ENCODE measurements around the gene ITGB2. TPM values are rescaled to one million over a fixed set of nuclear protein-coding genes. Genes with fewer than 3 reads are reported as not detected.

ITGB2 gene
- total RNA-seq, 1 donor from 2014 or later, result 35.7 TPM

GRCh38 chr21:44955141-44955797 lies 34.6 kb upstream of the ITGB2 start:
- DNase-seq (ENCODE audit: low spot score), result no peak

DNA sequence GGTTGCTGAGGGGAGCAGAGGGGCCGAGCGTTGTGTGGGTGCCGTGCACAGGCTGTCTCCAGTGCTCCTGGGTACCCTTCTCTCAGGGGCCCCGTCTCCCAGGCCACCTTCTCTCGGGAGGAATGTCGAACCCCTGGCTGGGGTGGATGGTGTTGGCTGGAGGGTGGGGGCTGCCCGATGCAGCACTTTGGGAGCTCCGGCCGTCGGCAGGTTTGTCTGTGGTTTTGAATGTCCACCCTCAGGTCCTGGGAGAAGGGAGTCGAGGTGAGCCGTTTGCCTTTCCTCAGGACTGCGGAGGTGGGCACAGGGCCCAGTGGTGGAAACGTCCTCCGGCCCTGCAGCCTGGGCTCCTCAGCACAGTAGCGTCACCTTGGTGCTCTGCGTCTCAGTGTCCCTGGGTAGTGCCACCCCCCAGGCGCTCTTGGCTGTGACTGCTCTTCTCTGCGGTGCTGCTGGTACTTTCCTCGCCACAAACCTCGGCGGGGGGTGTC lies 33.6 kb upstream of the ITGB2 start:
- no peak for DNase-seq (ENCODE audit: low spot score)

- no peak for DNase-seq (ENCODE audit: low spot score)
Measured at GRCh38 chr21:44953628-44954021, 32.9 kb upstream of the ITGB2 start.

DNA sequence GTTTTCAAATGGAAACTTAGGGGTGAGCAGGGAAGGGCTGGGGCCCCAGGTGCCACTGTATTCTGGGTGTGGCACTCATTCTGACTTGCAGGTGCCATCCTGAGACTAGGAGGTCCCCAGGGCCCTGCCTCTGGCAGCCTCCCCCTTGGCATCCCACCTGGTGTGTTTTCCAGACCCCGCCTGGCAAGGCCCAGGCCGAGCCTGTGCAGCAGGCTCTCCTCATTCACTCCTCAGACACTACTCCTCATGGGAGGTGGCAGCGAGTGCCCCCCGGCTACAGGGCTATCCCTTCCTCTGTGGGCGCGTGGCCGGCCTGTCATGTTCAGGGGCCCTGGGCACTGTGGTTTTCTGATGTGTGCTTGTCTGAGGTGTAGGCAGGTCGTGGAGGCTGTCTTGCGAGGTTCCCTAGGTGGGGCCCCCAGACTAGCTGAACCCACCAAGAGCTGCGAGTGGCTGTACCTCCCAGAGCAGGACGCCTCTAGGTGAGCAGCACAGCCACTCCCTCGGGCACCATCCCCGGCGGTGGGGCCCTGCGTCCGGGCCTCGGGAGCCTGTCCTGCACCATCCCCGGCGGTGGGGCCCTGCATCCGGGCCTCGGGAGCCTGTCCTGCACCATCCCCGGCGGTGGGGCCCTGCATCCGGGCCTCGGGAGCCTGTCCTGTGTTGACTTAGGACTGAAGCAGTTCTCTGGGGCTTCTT lies 32.4 kb upstream of the ITGB2 start:
- no peak for DNase-seq (ENCODE audit: low spot score)

GRCh38 chr21:44952116-44952928 lies 31.6 kb upstream of the ITGB2 start:
- no peak for DNase-seq (ENCODE audit: low spot score)

- DNase-seq (ENCODE audit: low spot score), result no peak
Measured at GRCh38 chr21:44951186-44951915, 30.7 kb upstream of the ITGB2 start.

DNA sequence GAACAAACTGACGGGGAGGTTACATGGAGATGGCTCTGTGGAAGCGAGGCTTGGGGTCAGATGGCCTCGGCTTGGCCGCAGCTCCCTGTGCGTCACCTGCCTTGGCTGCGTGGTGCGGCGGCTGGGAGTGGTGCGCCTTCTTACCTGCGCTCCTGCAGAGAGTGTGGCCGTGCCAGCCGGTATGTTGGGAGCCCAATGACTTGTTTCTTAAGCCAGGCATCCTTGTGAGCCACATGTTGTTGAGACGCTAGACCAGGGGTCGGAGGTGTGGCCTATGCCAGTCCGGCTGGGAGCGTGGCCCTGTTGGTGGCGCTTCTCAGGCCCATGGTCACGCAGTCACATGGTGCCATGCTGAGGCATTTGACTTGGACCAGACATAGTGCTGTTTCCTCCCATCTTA lies 29.7 kb upstream of the ITGB2 start:
- no peak for DNase-seq (ENCODE audit: low spot score)

GRCh38 chr21:44949779-44950198 lies 29.1 kb upstream of the ITGB2 start:
- DNase-seq (ENCODE audit: low spot score), result peak; percentile 85

DNA sequence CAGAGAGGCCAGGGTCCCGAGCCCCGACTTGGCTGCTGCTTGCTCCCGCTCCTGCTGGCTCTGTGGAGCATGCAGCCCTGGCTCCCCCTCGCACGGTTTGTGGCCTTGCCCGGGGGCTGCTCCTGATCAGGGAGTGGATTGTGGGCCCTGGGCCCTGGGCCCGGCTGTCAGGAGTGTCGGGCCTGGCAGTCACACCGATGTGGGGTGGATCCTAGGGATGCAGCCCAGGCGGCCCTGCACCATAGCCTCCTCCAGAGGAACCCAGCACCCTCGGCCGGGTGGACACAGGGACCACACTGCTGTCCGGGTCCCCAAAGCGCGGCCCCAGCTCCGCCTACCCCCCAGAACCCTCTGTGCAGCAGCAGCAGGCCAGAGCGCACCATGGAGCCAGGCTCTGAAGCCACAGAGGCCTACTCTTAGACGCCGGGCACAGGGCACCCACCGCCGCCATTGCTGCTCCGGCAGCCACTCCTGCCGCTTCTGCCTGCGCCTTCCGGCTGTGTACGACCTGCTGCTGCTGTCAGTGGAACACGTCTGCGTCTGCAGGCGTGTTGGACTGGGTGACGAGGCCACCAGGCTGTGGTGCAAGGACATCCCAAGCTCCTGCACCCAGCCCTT lies 28.6 kb upstream of the ITGB2 start:
- no peak for DNase-seq (ENCODE audit: low spot score)

GRCh38 chr21:44948426-44949120 lies 27.9 kb upstream of the ITGB2 start:
- DNase-seq (ENCODE audit: low spot score), result no peak

DNA sequence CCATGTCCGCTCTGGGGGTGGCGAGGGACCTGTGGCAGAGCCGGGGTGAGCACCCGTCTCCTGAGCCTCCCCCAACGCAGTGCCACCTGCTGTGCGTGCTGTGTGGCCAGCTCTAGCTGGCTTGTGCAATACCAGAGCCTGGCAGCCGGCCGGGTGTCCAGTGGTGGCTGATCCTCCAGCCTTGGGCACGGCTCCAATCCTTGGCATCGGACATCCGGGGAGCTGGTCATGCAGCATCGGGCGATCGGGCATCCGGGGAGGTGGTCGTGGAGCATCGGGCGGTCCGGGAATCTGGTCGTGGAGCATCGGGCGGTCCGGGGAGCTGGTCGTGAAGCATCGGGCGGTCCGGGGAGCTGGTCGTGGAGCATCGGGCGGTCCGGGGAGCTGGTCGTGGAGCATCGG lies 27.2 kb upstream of the ITGB2 start:
- no peak for DNase-seq (ENCODE audit: low spot score)

DNA sequence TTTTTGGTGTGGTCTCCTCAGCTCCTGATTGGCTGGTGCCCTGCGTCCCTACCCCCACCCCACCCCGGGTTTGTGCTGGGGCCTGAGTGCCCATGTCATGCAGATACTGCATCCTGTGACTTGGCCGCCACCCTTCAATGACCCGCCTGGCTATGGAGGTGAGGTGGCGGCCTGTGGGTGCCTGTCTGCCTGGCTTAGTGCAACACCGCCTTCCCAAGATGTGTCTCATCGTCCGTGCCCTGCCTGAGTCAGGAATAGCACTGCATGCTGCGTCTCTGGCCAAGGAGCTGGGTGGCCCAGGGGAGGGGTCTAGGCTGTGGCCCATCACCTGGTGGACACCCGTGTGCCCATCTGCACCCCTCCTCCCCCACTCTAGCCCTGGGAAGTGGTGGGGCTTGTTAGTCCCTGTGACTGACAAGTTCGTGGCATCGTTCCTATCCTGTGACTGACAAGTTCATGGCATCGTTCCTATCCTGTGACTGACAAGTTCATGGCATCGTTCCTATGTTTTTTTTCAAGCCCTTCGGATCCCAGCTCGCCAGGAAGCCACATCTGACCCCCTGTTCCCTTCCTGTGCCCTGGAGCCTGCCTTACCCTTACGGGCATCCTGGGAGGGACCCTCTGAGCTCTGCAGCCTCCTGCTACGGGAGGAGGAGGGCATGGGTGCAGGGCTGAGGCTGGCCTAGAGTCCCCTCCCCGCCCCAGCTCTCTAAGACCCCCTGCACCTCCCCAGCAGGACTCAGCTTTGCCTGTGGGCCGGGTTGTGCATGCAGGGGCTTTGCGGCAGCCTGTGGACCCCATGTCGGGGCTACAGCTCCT lies 26.6 kb upstream of the ITGB2 start:
- DNase-seq (ENCODE audit: low spot score), result no peak

DNA sequence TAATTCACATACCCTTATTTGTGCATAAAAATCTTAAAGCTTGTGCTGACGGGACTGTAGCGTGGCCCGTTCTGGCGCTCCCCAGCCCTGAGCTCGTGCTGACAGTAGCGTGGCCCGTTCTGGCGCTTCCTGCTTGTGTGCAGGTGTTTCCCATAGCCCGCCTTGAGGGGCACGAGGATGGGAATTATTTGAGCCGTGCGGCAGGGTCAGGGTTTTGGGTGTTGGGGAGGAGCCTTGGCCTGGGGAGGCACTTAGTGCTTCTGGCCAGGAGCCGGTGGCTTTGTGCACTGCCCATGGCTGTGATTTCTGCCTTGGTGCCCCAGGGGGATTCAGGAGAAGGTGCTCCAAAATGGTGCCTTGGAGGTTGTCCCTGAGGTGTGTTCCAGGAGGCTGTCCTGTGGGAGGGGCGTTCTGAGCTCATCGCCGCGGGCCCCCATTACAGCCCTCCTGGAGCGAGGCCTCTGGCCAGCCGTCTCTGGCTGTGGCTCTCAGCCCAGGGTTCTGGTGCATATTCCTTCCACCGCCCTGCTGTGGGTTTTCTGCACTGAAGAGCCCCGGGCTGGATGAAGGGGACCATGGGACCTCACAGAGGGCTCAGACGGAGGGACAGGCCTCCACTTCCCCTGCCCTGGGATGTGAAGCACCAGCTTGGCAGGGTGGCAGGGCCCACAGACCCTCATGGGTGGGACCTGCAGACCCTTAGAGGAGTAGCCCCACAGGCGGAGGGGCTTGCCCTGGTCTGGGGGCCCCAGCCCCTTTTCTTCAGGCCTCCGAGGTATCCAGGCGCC lies 25.7 kb upstream of the ITGB2 start:
- no peak for DNase-seq (ENCODE audit: low spot score)

DNA sequence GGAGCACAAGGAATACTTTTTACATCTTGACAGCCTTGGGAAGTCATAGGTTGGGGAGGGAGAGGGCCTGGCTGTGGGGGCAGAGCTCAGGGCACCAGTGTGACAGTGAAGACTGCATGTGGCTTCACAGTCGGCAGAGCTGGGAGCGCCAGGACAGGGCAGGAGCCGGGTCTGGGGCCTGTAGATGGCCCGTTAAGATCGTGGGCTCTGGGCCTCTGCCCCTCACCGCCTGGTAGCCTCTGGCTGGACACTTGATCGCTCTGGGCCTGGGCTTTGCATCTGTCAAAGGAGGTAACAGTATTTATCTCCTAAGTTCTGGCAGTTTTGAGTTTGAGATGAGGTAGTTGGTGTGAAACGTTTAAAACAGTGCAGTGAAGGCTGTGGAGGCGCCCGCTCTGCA lies 23.9 kb upstream of the ITGB2 start:
- DNase-seq (ENCODE audit: low spot score), result no peak

- DNase-seq (ENCODE audit: low spot score), result no peak
Measured at GRCh38 chr21:44943686-44944550, 23.2 kb upstream of the ITGB2 start.

DNA sequence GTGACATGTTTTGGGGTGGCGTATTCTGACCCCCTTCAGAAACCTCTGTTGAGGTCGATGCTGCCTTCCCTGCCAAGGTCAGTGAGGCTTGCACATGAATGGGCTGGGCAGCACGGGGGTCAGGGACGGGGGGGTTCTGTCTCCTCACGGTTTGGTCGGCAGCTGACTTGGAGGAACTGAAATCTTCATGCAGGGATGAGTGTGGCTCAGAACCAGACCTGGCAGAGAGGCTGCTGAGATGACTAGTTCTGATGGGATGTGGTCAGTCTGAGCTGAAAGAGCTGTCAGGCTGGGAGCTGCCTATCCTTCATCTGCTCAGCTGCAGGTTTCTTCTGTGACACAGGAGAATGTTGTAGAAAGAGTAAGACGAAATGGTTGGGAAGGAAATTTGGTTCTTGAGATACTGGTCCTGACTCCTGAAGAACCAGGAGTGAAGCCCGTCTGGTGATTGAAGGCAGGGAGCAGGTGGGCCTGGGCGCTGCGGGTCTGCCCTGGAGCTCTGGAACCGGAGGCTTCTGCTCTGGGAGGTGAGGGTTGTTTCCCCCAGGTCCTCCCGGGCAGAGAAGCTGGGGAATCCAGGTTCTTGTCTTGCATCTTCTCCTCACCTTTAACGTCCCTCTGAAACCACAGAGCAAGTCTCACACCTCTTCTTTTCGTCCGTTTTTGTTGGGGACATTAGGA lies 22.4 kb upstream of the ITGB2 start:
- DNase-seq (ENCODE audit: low spot score), result no peak

GRCh38 chr21:44942566-44942965 lies 21.9 kb upstream of the ITGB2 start:
- no peak for DNase-seq (ENCODE audit: low spot score)

DNA sequence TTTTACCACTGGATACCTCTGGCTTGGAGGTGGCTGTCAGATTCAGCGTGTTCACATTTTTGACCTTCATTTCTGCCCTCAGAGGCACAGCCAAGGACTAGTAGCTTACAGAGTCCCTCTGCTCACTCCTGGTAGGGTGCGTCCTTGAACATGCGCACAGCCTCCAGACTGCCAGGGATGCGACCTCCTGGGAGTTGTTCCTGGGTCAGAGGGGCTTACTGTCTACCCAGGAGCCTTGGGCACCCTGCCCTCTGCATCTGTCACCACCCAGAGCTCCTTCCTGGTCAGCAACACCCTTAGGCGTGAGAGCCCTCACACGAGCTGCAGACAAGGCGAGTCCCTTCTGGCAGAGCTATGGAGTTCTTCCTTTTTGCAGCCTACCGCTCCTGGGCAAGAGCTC lies 20.9 kb upstream of the ITGB2 start:
- DNase-seq (ENCODE audit: low spot score), result no peak

Measured in ureter (tissue), 1 donor.